PC-9 (cell line): ENCODE measurements around the gene ARMC6. TPM values are rescaled to one million over a fixed set of nuclear protein-coding genes. Genes with fewer than 3 reads are reported as not detected.

Experiments
- BruUV-seq: library from RNA; stranded (reverse); fragments of 400-500 nt; replicated peaks from 2 replicates; lab custom pipeline; 2021; lab: Mats Ljungman, UMichigan
- CTCF ChIA-PET: fragments of 300-600 bp; sonication (Branson Sonifier 250); formaldehyde crosslinking; loops from one replicate; lab custom pipeline; 2022; ENCODE audit warnings: antibody characterized with exemption; lab: Charles Lee
- POLR2A ChIA-PET: fragments of 300-600 bp; sonication (Branson Sonifier 250); formaldehyde crosslinking; loops from one replicate; lab custom pipeline; 2022; ENCODE audit warnings: antibody characterized with exemption; ENCODE audit not compliant: unreplicated experiment; lab: Charles Lee
- DNase-seq, 2 experiments: peaks; one replicate each; pipeline versions ENCODE4 v3.0.0 to v3.0.0-alpha.2; 2015 to 2022; ENCODE audit warnings: mixed read lengths in 1 of 2
- H2AFZ ChIP-seq: fragments of 200-600 bp; sonication (generic); 2 replicates; pipeline ENCODE4 v1.8.1; 2017; ENCODE audit warnings: antibody characterized with exemption
- H3F3A ChIP-seq: fragments of 200-600 bp; sonication (generic); 2 replicates; pipeline ENCODE4 v1.8.1; 2017; ENCODE audit warnings: antibody characterized with exemption, mild to moderate bottlenecking, low read depth; ENCODE audit not compliant: insufficient read depth
- H3K27ac ChIP-seq: fragments of 200-600 bp; sonication (generic); 2 replicates; pipeline ENCODE4 v1.6.1; 2016; ENCODE audit warnings: mixed run types
- H3K27me3 ChIP-seq: fragments of 200-600 bp; sonication (generic); 2 replicates; pipeline ENCODE4 v1.6.1; 2016; ENCODE audit warnings: low read depth, mixed run types; ENCODE audit not compliant: insufficient read depth
- H3K36me3 ChIP-seq: fragments of 200-600 bp; sonication (generic); 2 replicates; pipeline ENCODE4 v1.6.1; 2016; ENCODE audit warnings: low read depth, mixed run types
- H3K4me1 ChIP-seq: fragments of 200-600 bp; sonication (generic); replicated peaks from 2 replicates; pipeline ENCODE4 v1.6.1; 2016; ENCODE audit warnings: mixed run types; ENCODE audit not compliant: insufficient read depth
- H3K4me2 ChIP-seq: fragments of 200-600 bp; sonication (generic); 2 replicates; pipeline ENCODE4 v1.6.1; 2017; ENCODE audit warnings: mixed run types
- H3K4me3 ChIP-seq: fragments of 200-600 bp; sonication (generic); 2 replicates; pipeline ENCODE4 v1.6.1; 2016; ENCODE audit warnings: mixed run types
- H3K79me2 ChIP-seq: fragments of 200-600 bp; sonication (generic); 2 replicates; pipeline ENCODE4 v1.6.1; 2017; ENCODE audit warnings: low read depth, mixed run types
- H3K9me2 ChIP-seq: fragments of 200-600 bp; sonication (generic); 2 replicates; pipeline ENCODE4 v1.8.1; 2017; ENCODE audit warnings: mild to moderate bottlenecking; ENCODE audit not compliant: insufficient read depth
- H3K9me3 ChIP-seq: fragments of 200-600 bp; sonication (generic); 2 replicates; pipeline ENCODE4 v1.8.1; 2016; ENCODE audit warnings: low read depth; ENCODE audit not compliant: insufficient read depth
- H4K20me1 ChIP-seq: fragments of 200-600 bp; sonication (generic); 2 replicates; pipeline ENCODE4 v1.8.1; 2017; ENCODE audit not compliant: insufficient read depth
- CTCF ChIP-seq: fragments of 200-600 bp; sonication (generic); conservative IDR thresholded peaks from 2 replicates; pipeline ENCODE4 v1.6.1; 2017; ENCODE audit warnings: mixed run types, antibody characterized with exemption, mild to moderate bottlenecking, moderate library complexity
- EZH2 ChIP-seq: fragments of 200-600 bp; sonication (generic); IDR thresholded peaks from 2 replicates; pipeline ENCODE4 v1.8.0; 2017; ENCODE audit warnings: antibody characterized with exemption, low read depth
- intact Hi-C: fragments of 100-400 bp; cut with micrococcal nuclease; formaldehyde crosslinking; loops from one replicate; pipeline ENCODE4 v1.10.0; 2022; ENCODE audit not compliant: unreplicated experiment
- total RNA-seq: library from RNA; stranded (reverse); gene quantifications from 2 replicates; pipeline ENCODE4 v1.2.3, GENCODE V29; 2021

The ARMC6 gene
- total RNA-seq, 1 experiment from 2014 or later = 28.8 TPM

- POLR2A ChIA-PET = no interaction called here
- no peaks in the 10 kb centered on the region for H3K9me3 ChIP-seq
- H2AFZ ChIP-seq = no peak overlapping the region
- H3K27me3 ChIP-seq = no peaks in the 10 kb centered on the region
- CTCF ChIA-PET = no interaction called here
- no peak for DNase-seq
- intact Hi-C loops = no loop called here
- no peaks in the 10 kb centered on the region for H3K36me3 ChIP-seq
- no TSS peak for BruUV-seq
- peaks cover 8% of the 10 kb centered on the region for H4K20me1 ChIP-seq
- H3K27ac ChIP-seq = no peak overlapping the region
- TF ChIP-seq EZH2 (no peak), CTCF (no peak)
- H3F3A ChIP-seq = peaks cover 7% of the 10 kb centered on the region; the same call in 1 of the 2 replicates
- no peaks in the 10 kb centered on the region for H3K4me1 ChIP-seq
- no peaks in the 10 kb centered on the region for H3K9me2 ChIP-seq
- no peaks in the 10 kb centered on the region for H3K79me2 ChIP-seq
- H3K4me2 ChIP-seq = no peak overlapping the region
- H3K4me3 ChIP-seq = no peak overlapping the region
These were observed 16.0 kb downstream of the ARMC6 start for GRCh38 chr19:19049406-19049805.

GRCh38 chr19:19050104-19050503, 16.7 kb downstream of the ARMC6 start:
- CTCF ChIA-PET = no interaction called here
- Histone ChIP-seq H4K20me1 (peaks cover 8% of the 10 kb centered on the region), H3F3A (peaks cover 7% of the 10 kb centered on the region; the same call in 1 of the 2 replicates), H3K9me3 (no peaks in the 10 kb centered on the region), H3K27me3 (no peaks in the 10 kb centered on the region), H3K4me1 (no peaks in the 10 kb centered on the region), H3K4me3 (no peak overlapping the region), H3K4me2 (no peak overlapping the region), H3K36me3 (no peaks in the 10 kb centered on the region), H3K9me2 (no peaks in the 10 kb centered on the region), H3K79me2 (no peaks in the 10 kb centered on the region), H3K27ac (no peak overlapping the region), H2AFZ (no peak overlapping the region)
- intact Hi-C loops = no loop called here
- TF ChIP-seq EZH2 = no peak
- TF ChIP-seq CTCF = no peak
- no TSS peak for BruUV-seq
- POLR2A ChIA-PET = no interaction called here
- DNase-seq = no peak

- H2AFZ ChIP-seq = no peak overlapping the region
- POLR2A ChIA-PET = no interaction called here
- CTCF ChIA-PET = no interaction called here
These were observed 17.3 kb downstream of the ARMC6 start for GRCh38 chr19:19050731-19051130.

More at GRCh38 chr19:19050731-19051130, 17.3 kb downstream of the ARMC6 start:
- no peak for DNase-seq
- BruUV-seq = no TSS peak
- intact Hi-C loops = no loop called here
- Histone ChIP-seq H3K9me2 (no peaks in the 10 kb centered on the region), H3K27me3 (no peaks in the 10 kb centered on the region), H3K4me3 (no peak overlapping the region), H4K20me1 (peaks cover 8% of the 10 kb centered on the region), H3K4me2 (no peak overlapping the region), H3K36me3 (no peaks in the 10 kb centered on the region), H3K9me3 (no peaks in the 10 kb centered on the region), H3K4me1 (no peaks in the 10 kb centered on the region), H3K79me2 (no peaks in the 10 kb centered on the region), H3F3A (peaks cover 7% of the 10 kb centered on the region; the same call in 1 of the 2 replicates), H3K27ac (no peak overlapping the region)
- no peak for TF ChIP-seq CTCF
- no peak for TF ChIP-seq EZH2
